ENCODE measurements around the gene RS1.

RS1 gene

GRCh38 chrX:18672008-18672407 is at the start of gene RS1:
Gene RS1, minus strand, starts transcription at chrX:18672108. Its CDS starts 40 bp downstream, at chrX:18672068.
- no peak for DNase-seq (ENCODE audit: low spot score)

GRCh38 chrX:18719852-18720251 is 47.9 kb upstream of the RS1 start:
- no peak for DNase-seq (ENCODE audit: low spot score)

- no peak for DNase-seq (ENCODE audit: low spot score)
Measured at GRCh38 chrX:18714910-18715309, 43.0 kb upstream of the RS1 start.

GRCh38 chrX:18709833-18710232 is 37.9 kb upstream of the RS1 start:
- DNase-seq (ENCODE audit: low spot score) = no peak

GRCh38 chrX:18707426-18708049 is 35.6 kb upstream of the RS1 start, which contains the start of gene PPEF1:
Gene PPEF1, plus strand, starts transcription at chrX:18707645. Its CDS starts 136 bp downstream, at chrX:18707781.
- no peak for DNase-seq (ENCODE audit: low spot score)

- no peak for DNase-seq (ENCODE audit: low spot score)
Measured at GRCh38 chrX:18702362-18703195, 30.7 kb upstream of the RS1 start.

- no peak for DNase-seq (ENCODE audit: low spot score)
Measured at GRCh38 chrX:18701621-18702361, 29.9 kb upstream of the RS1 start.

- DNase-seq (ENCODE audit: low spot score) = no peak
Measured at GRCh38 chrX:18698737-18699650, 27.1 kb upstream of the RS1 start.

GRCh38 chrX:18696653-18697052 is 24.7 kb upstream of the RS1 start:
- DNase-seq (ENCODE audit: low spot score) = no peak

GRCh38 chrX:18692541-18692940 is 20.6 kb upstream of the RS1 start:
- no peak for DNase-seq (ENCODE audit: low spot score)

GRCh38 chrX:18691431-18691830 is 19.5 kb upstream of the RS1 start:
- DNase-seq (ENCODE audit: low spot score) = no peak

- DNase-seq (ENCODE audit: low spot score) = no peak
Measured at GRCh38 chrX:18687856-18688495, 16.1 kb upstream of the RS1 start.

- no peak for DNase-seq (ENCODE audit: low spot score)
Measured at GRCh38 chrX:18682979-18683387, 11.1 kb upstream of the RS1 start.

GRCh38 chrX:18681996-18682395 is 10.1 kb upstream of the RS1 start:
- no peak for DNase-seq (ENCODE audit: low spot score)

GRCh38 chrX:18677161-18677869 is 5.4 kb upstream of the RS1 start:
- DNase-seq (ENCODE audit: low spot score) = no peak

GRCh38 chrX:18676470-18676869 is 4.6 kb upstream of the RS1 start:
- DNase-seq (ENCODE audit: low spot score) = peak; percentile 44

GRCh38 chrX:18676050-18676449 is 4.1 kb upstream of the RS1 start:
- DNase-seq (ENCODE audit: low spot score) = no peak

GRCh38 chrX:18674788-18675735 is 3.2 kb upstream of the RS1 start:
- DNase-seq (ENCODE audit: low spot score) = peak; percentile 82

GRCh38 chrX:18674417-18674787 is 2.5 kb upstream of the RS1 start:
- peak; percentile 48 for DNase-seq (ENCODE audit: low spot score)
